NCI-H1436 treated with DMSO at 0.1 percent for 48 hours (cell line): ENCODE data around the gene GRAMD2B.
"Not testable (repeated sequence)": the region's sequence is repeated elsewhere in the genome, so short reads cannot be mapped to it uniquely, and the experiment has no call there.

Experiments used
- DNase-seq: peaks from one replicate; lab custom pipeline; 2025; lab: John Stamatoyannopoulos, UW

The GRAMD2B gene, protein sequence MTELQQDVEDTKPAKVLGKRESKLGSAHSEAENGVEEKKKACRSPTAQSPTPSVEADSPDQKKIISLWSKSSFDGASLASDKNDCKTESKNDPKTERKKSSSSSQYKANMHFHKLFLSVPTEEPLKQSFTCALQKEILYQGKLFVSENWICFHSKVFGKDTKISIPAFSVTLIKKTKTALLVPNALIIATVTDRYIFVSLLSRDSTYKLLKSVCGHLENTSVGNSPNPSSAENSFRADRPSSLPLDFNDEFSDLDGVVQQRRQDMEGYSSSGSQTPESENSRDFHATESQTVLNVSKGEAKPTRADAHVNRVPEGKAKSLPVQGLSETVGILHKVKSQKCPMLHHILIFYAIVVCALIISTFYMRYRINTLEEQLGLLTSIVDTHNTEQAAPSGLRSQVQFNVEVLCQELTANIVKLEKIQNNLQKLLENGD

DNA sequence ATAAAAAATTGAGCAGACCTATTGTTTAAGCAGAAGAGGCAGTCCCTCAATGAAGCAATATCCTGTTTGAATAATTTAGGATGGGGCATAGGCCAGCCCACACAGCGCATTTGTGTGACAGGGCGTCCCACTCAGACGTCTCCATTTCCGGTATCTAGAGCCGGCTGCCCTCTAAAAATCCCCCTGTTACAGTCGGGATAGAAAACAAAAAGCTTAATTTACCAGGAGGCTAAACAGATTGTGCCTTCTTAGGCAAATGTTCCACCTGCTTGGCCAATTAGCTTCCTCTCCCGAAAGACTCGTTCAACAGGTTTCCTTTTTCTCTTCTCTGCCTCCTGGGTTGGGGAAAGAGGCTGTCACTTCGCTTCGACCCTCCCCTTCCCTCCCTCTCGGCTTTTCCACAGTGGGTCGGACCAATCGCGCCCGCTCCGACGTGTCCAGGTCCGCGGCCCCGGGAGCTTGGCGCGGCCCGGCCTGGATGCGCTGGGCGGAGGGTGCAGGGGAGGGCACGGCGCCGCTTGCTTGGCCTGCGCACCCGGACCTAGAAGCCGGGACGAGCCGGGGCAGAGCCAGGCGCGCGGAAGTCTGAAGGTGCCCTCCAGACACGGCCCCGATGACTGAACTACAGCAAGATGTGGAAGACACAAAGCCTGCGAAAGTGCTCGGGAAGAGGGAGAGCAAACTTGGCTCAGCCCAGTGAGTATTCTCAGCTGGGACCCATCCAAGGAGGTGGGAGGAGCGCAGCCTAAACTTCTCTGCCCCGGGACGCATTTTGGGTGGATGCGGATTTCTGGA lies at the start of gene GRAMD2B:
Gene GRAMD2B, plus strand, starts transcription at position 416 of the 795 bp plus-strand sequence. Its CDS starts 198 bp downstream, at position 614.
- DNase-seq: peak; percentile 57

- DNase-seq: no peak
These were observed 49.1 kb upstream of the GRAMD2B start for GRCh38 chr5:126374109-126374416.

DNA sequence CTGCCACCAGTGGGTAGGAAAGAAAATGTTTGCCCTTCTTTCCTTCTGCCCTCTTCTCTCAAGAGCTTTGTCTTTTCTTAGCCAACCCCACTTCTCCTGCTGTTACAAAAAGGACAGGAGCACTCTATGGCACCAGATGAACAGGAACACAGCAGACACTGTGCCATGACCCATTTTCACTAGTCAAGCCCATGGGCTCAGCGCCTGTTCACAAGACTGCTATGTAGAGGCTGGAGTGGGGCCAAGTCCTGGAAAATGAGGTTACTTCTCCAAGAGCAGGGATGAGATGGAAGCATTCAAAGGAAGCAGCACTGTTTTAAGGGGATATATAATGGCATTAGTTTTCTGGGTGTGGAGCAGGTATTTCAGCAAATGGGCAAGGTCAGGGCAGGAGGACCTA lies 46.8 kb upstream of the GRAMD2B start:
- DNase-seq: no peak

DNA sequence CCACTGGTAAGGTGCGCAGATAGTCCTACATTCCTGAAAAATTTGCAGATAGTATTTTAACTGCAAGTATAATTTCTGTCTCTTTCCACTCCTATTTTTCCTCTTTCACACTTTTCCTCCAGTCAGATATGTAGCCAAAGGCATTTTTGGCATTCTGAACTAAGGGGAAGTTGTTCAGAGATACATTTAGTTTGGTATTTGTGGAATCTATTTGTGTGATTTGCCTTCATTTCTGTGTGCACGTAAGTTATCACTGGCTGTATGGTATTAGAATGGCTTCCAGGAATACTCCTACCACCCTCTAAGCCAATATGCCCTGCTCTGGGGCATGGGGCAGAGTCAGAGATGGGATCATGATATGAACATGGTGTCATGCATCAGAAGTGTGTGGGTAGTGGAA lies 45.8 kb upstream of the GRAMD2B start:
- DNase-seq: no peak

DNA sequence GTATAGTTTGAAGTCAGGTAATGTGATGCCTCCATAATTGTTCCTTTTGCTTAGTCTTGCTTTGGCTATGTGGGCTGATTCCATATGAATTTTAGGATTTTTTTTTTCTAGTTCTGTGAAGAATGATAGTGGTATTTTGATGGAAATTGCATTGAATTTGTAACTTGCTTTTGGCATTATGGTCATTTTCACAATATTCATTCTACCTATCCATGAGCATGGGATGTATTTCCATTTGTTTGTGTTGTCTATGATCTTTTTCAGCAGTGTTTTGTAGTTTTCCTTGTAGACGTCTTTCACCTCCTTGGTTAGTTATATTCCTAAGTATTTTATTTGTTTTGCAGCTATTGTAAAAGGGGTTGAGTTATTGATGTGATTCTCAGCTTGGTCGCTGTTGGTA lies 42.9 kb upstream of the GRAMD2B start:
- DNase-seq: not testable (repeated sequence)

DNA sequence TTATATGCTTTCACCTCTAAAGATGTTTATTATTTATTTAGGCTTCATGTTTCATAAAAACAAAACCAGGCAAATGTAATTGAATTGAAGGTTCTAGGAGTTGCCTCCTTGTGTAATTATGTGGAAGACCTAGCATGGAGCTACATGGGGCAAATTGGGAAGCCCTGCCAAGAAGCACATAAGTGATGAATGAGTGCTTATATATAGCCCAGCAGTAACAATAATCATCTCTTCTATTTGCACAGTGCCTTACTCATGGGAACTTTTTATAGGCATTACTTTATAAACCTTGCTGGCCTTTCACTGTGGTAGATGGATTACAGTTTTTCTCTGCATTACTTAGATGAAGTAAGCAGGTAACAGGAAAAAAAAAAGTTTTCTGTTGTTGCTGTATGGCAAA lies 40.0 kb upstream of the GRAMD2B start:
- DNase-seq: no peak

DNA sequence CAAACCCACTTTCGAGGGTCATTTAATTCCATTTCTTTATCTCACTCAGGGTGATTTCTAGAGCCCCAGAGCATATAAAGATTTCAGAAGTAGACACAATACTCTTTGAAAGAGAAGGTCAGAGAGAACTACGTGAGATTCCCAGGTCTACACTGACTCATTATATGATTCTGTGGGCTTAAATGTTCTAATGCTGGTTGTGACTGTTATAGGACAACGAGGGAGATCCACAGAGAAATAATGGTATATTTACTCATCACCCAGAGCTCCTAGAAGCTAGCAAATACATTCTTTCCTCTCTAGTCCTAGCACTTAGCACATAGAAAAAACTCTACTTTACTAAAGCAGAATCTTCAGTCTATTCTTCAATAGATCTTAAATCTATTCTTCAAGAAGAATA lies 39.4 kb upstream of the GRAMD2B start:
- DNase-seq: no peak

DNA sequence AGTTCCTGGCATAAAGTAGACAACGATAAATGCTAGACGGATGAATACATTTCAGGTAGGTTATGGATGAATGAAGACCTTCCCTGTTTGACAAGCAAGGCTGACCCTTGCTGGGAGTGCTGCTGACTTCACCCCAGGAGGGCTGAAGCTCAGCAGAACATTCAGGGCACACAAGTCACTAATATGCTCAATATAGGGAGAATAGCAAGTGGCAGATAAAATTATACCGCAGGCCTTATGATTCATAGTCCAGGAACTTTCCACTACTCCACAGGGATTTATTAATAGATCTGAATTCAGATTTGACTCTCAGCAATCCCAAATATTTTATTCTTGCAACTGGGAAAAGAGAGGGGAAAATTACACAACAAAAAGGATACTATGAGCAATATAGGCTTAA lies 38.2 kb upstream of the GRAMD2B start:
- no peak for DNase-seq

GRCh38 chr5:126385524-126386502 lies 37.4 kb upstream of the GRAMD2B start:
- DNase-seq: no peak

DNA sequence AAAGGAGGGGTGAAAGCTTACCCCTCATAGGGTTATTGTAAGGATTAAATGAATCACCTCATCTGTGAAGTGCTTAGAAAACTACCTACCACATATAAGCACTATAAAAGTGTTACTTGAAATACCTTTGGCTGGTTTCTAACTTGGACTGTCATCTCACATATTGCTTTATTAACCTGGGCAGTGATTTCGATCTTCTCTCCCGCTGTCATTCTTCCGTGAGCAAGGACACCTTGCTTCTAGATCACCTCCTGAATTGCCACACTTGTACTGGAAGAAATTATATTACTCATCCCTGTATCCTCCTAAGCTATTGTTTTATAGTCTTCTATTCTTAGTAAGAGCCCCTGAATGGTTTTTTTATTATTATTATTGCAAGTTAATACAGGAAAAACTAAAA lies 34.0 kb upstream of the GRAMD2B start:
- no peak for DNase-seq

- no peak for DNase-seq
These were observed 33.2 kb upstream of the GRAMD2B start for GRCh38 chr5:126390051-126390450.

DNA sequence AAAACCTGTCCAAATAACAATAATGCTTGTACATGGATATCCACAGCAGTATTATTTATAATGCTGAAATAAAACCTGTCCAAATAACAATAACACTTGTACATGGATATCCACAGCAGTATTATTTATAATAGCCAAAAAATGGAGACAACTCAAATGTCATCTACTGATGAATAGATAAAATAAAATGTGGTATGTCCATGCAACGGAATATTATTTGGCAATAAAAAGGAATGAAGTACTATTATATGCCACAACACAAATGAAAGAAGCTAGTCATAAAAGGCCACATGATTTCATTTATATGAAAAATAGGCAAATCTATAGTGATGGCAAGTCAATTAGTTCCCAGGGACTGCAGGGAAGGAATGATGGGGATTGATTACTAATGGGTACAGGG lies 31.8 kb upstream of the GRAMD2B start:
- DNase-seq: no peak

- DNase-seq: no peak
These were observed 28.9 kb upstream of the GRAMD2B start for GRCh38 chr5:126394211-126394788.

- no peak for DNase-seq
These were observed 28.0 kb upstream of the GRAMD2B start for GRCh38 chr5:126395198-126395597.

DNA sequence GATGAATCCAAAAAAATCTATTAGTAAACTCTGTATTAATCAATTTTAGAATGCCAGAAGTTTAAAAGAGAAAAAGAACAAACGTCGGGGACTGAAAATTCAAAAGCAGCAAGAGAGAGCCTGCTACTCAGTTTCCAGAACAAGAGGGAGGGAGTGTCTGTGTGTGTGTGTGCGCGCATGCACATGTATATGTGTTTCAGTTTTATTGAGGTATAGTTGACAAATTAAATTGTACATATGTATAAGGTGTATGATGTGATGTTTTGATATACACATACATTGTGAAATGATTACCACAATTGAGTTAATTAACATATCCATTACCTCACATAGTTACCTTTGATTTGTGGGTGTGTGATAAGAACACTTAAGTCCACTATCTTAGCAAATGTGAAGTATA lies 27.6 kb upstream of the GRAMD2B start:
- DNase-seq: no peak

DNA sequence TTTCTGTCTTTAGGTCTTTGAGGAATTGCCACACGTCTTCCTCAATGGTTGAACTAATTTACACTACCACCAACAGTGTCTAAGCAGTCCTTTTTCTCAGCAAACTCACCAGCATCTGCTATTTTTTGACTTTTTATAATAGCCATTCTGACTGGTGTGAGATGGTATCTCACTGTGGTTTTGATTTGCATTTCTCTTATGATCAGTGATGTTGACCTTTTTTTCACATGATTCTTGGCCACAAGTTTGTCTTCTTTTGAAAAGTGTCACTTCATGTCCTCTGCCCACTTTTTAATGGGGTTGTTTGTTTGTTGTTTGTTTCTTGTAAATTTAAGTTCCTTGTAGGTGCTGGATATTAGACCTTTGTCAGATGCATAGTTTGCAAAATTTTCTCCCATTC lies 26.5 kb upstream of the GRAMD2B start:
- DNase-seq: not testable (repeated sequence)

- DNase-seq: no peak
These were observed 24.4 kb upstream of the GRAMD2B start for GRCh38 chr5:126398791-126399190.

DNA sequence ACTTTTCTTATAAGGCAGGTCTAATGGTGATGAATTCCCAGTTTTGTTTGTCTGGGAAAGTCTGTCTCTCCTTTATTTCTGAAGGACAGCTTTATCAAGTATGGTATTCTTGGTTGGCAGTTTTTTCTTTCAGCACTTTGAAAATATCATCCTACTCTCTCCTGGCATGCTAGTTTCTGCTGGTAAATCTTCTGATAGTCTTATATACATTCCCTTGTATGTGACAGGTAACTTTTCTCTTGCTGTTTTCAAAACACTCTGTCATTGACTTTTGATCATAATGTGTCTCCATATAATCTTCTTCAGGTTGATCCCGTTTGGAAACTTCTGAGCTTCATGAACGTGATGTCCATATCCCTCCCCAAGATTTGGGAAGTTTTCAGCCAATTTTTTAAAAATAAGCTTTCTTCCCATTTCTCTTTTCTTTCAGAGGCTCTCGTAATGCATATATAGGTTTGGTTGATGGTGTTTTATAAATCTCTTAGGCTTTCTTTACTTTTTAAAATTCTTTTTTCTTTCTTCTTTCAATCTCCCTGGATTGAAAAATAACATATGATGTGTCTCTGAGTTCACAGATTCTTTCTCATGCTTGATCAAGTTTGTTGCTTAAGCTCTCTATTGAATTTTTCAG lies 22.5 kb upstream of the GRAMD2B start:
- DNase-seq: no peak

DNA sequence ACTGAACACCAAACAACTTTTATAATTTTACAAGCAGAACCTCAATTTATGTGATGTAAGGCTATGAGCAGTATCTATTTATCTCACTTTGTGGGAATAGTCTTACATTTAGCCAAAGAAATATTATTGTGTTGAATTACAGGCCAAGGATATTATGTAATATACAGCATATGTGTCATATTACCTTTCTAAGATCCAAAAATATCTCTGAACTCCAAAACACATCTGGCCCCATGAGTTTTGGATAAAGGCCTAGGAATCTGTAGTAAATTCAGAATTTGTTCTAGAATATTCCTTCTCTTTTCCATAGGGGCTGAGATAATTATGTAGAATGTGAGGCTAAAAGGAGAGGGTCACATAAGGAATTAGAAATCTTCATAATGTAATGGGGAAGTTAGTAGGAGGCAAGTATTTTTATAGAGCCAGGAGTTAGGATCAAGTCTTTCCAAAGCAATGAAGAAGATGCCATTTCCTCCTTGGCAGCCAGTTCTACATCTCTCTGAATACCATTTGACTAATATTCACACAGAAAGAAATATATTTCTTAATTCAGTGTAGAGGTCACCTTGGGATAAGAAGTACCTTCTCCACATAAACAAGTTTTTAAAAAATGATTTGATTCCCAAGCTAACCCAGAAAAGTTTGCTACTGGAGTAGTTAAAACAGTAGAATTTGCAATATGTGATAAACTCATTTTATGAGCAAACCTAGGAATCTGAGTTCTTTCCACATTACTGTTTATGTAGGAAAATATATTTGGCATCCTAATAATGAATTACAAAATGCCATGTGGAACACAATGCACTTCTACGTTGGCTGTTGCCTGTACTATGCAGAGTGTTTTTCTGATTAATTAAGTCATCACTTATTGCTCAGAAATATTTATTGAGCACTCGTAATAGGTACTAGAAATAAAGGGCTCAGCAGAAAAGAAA lies 20.3 kb upstream of the GRAMD2B start:
- DNase-seq: no peak

- no peak for DNase-seq
These were observed 19.3 kb upstream of the GRAMD2B start for GRCh38 chr5:126403876-126404275.
